Subcutaneous adipose tissue (tissue), 4 donors: ENCODE measurements around the gene MREG. TPM values are rescaled to one million over a fixed set of nuclear protein-coding genes. Genes with fewer than 3 reads are reported as not detected.

Experiments
- CTCF ChIP-seq: fragments of 450-650 bp; IDR thresholded peaks from one replicate; pipeline ENCODE4 v1.5.1; 2016; ENCODE audit warnings: low read depth, mild to moderate bottlenecking, control low read depth, antibody characterized with exemption, moderate library complexity
- total RNA-seq, 4 donors: library from RNA; depleted of rRNA; stranded (reverse); fragments of >200 nt; gene quantifications; one replicate each; pipeline ENCODE4 v1.1.0, GENCODE V29; 2016

Gene MREG
- total RNA-seq, 4 donors from 2014 or later = 3.3 to 13.1 (median 5.7) TPM

- TF ChIP-seq CTCF = no peak
Observed at GRCh38 chr2:216002101-216002678, 11.2 kb downstream of the MREG start.

DNA sequence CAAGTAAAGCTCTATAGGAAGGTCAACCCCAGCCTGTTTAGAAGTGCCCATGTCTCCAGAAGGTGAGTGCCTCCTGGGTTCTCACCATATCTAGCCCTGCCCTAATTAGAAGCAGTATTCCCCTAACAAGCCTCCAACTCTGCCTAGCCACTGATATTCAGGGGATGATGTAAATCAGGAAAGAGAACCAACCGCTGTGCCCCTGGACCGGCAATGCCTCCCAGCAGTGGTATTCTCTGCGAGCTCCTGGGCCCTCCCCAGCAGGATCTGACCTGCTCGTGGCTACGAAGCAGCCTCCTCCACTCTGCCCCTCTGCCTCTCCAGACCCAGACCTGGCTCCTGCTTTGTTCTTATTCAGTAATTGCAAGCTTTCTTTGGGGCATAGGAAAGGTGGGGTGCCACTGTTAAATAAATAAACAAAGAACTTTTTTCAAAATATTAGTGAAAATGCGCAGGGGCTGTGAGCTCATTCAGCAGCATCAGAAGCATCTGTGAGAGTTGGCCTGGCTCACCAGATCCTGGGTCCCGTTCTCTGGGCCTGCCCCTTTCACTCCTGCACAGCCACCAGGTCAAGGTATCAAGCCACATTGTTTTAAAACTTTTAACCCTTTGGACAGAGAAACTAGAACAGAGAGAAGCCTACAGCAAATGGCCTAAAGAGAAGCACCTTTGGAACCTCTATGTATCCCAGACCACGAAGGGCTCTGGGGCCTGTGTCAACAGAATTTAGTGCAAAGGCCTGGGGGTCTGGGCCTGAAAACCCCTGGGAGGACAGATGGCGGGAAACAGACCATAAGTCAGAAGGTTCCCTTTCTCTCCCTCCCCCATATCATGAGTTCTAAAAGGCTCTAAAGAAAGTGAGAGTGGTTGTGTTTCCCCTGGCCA, 11.9 kb downstream of the MREG start:
- TF ChIP-seq CTCF = no peak

- no peak for TF ChIP-seq CTCF
Observed at GRCh38 chr2:215998636-215999035, 14.7 kb downstream of the MREG start.

DNA sequence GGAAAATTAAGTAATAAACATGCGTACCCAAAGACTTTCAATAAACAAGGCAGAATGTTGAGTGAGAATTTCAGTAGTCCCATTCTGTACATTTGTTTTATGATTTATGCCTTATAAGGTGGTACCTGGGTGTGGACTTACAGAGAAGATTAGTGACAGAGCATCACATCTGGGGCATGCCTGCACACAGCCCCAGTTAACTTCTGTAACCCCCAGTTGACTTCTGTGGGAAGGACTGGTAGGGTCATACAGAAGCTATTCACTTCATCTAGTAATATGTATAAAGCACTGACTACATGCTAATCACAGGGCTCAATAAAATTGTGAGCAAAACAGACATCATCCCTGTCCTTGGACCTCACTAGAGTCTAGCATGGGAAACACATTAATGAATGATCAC, 16.1 kb downstream of the MREG start:
- TF ChIP-seq CTCF = no peak

DNA sequence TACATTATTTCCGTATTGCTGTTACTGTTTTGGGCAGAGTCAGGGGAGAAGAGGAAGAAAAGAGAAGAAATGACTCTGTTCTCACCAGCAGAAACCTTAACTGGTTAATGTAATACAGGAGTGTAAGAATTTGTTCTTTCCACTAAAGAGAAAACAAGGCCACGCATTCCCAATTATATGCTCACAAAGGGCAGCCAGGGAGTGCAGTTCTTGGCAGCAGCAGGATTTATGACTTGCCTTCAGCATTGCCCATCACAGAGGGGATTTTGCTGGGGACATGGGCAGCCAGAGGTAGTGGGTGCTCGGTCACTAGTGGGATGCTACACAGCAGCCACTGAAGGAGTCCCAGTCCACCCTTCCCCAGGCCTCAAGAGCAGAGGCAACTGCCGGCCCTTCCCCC, 18.4 kb downstream of the MREG start:
- TF ChIP-seq CTCF = no peak

- no peak for TF ChIP-seq CTCF
Observed at GRCh38 chr2:215985257-215985656, 28.1 kb downstream of the MREG start.

DNA sequence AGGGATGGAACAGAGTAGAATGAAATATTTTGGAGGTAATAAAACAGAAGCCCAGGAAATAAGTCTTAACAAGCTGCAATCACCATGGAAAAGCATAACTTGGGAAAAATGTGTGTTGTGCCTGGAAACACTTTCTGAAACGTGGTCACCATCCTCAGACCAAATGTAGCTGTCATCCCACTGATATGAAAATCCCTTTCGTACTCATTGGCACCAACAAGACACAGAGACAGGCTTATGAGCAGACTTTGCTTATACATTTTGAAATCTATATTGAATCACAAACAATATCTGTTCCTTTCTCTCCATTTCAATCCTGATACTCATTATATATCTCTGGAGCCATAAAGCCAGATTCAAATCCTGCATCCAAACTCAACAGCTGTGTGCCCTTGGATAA, 28.7 kb downstream of the MREG start:
- TF ChIP-seq CTCF = no peak
